ENCODE data around the gene CMTR1.

DNA sequence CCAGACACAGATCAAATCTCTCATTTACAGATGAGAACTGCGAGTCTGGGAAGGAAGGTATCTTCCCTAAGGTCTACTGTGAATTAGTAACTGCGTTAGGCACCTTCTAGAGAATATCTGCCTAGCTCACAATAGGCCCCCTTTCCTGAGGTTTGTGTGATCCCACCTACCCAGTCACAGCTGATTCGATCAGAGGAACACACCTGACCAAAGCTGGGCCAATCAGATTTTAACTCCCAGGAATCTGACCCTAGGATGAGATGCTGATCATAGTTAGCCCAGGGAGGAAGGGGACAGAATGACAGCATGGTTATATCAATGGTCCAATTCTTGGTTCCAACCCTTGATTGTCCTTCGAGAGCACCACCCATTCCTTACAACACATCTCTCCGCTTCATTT, 74.1 kb downstream of the CMTR1 start:
- TF ChIP-seq EZH2 (IDR thresholded peaks at IDR 0.05; ENCODE audit: borderline replicate concordance, low read length), result no peak
- no peak for TF ChIP-seq CTCF (conservative IDR thresholded peaks at IDR 0.05 in 1 of 2, IDR thresholded peaks at IDR 0.05 in 1 of 2; ENCODE audit: extremely low read depth in 1 of 2, insufficient read depth in 1 of 2, low read depth in 1 of 2, low read length in 2 of 2)
